Loucy (cell line): Measurements from ENCODE around the gene KIF11.

Experiments used
- CTCF ChIP-seq: fragments of 200-600 bp; sonication (generic); conservative IDR thresholded peaks from 2 replicates; pipeline ENCODE4 v1.5.1; 2014; ENCODE audit warnings: mild to moderate bottlenecking, antibody characterized with exemption, low read length
- EZH2phosphoT487 ChIP-seq: fragments of 200-600 bp; IDR thresholded peaks from 2 replicates; pipeline ENCODE4 v1.6.1; 2018; ENCODE audit warnings: antibody characterized with exemption, mild to moderate bottlenecking, moderate library complexity, borderline replicate concordance

GRCh38 chr10:92655426-92655825, 62.5 kb downstream of the KIF11 start:
- TF ChIP-seq CTCF (no peak), EZH2phosphoT487 (no peak)
